Duodenal mucosa (tissue), 2 donors: Measurements from ENCODE around the gene OSBPL1A.

Source experiments
- H3K27ac ChIP-seq: one replicate; pipeline ENCODE4 v1.7.0; 2013; ENCODE audit warnings: low read depth, low read length
- H3K27me3 ChIP-seq, 2 donors: one replicate each; pipeline ENCODE4 v1.7.0; 2013; ENCODE audit warnings: low read length in 2 of 2, control low read depth in 1 of 2; ENCODE audit not compliant: insufficient read depth in 2 of 2, control insufficient read depth in 1 of 2
- H3K36me3 ChIP-seq, 2 donors: one replicate each; pipeline ENCODE4 v1.7.0; 2013; ENCODE audit warnings: low read length in 2 of 2, control low read depth in 1 of 2; ENCODE audit not compliant: insufficient read depth in 2 of 2, control insufficient read depth in 1 of 2
- H3K4me1 ChIP-seq, 2 donors: one replicate each; pipeline ENCODE4 v1.7.0; 2013; ENCODE audit warnings: low read length in 2 of 2, control low read depth in 1 of 2; ENCODE audit not compliant: insufficient read depth in 2 of 2, control insufficient read depth in 1 of 2
- H3K4me3 ChIP-seq, 2 donors: one replicate each; pipeline ENCODE4 v1.7.0; 2013; ENCODE audit warnings: low read length in 2 of 2, low read depth in 1 of 2
- H3K9ac ChIP-seq, 2 donors: one replicate each; pipeline ENCODE4 v1.7.0; 2013; ENCODE audit warnings: low read length in 2 of 2, low read depth in 1 of 2
- H3K9me3 ChIP-seq, 2 donors: one replicate each; pipeline ENCODE4 v1.7.0; 2013; ENCODE audit warnings: low read length in 2 of 2, control low read depth in 1 of 2; ENCODE audit not compliant: control insufficient read depth in 1 of 2

Gene OSBPL1A

DNA sequence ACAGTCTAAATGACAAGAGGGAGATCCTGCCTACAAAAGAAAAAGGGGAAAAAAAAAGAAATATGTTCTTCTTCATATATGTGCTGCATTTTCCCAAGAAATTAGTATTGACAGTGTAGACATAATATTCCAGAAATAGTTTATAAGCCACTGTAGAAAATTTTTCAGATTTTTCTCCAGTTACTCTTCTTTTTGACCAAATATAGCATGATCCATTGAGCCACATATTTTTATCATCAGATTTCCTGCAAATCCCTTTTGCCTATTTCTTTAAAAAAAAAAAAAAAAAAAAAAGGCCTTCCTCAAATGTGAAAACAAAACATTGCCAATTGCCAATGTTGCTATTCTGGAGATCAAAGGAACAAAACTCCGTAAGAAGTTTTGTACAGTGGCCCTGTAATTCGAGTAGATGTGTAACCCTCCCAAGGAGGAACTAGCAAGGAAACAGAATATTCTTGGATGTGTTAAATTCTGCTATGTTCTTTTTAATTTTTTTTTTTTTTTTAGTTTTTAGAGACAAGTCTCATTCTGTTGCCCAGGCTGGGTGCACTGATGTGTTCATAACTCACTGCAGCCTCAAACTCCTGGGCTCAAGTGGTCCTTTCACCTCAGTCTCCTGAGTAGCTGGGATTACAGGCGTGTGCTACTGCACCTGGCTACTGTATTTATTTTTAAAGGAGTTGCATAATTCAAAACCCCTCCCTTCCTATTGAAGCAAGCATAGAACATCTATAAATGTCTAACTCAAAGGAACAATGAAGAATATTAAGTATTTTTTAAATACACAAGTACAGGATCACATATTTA, 271.3 kb downstream of the OSBPL1A start:
- H3K27ac ChIP-seq: no peak overlapping the region
- no peaks in the 10 kb centered on the region for H3K4me1 ChIP-seq
- no peak overlapping the region for H3K4me3 ChIP-seq
- H3K27me3 ChIP-seq: no peaks in the 10 kb centered on the region
- no peak overlapping the region for H3K9ac ChIP-seq
- no peaks in the 10 kb centered on the region for H3K9me3 ChIP-seq
- H3K36me3 ChIP-seq: peaks cover 3 to 23% of the 10 kb centered on the region in 2 donors

DNA sequence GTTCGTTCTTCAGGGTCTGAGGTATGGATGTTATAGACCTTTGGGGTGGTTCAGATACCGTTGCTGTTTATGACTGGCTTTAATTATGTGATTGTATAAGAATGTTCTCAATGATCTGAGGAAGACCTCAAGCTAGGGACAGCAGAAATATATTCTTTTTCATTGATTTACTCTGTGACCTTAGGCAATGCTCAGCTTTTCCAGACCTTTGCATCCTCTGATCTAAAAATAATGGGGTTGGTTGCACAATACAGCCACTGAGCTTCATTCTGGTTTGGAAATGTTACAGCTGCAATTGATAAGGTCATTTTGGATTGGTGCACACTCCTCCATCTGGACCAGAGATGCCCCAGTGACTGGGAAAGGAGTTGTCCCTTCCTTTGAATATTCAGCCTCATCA, 276.0 kb downstream of the OSBPL1A start:
- Histone ChIP-seq H3K27me3 (no peaks in the 10 kb centered on the region), H3K4me1 (no peaks in the 10 kb centered on the region), H3K27ac (no peak overlapping the region), H3K9me3 (no peaks in the 10 kb centered on the region), H3K4me3 (no peak overlapping the region), H3K9ac (no peak overlapping the region), H3K36me3 (peaks cover 3 to 15% of the 10 kb centered on the region in 2 donors)

- Histone ChIP-seq H3K9me3 (no peaks in the 10 kb centered on the region), H3K36me3 (peaks cover 3 to 13% of the 10 kb centered on the region in 2 donors), H3K4me3 (no peak overlapping the region), H3K27ac (no peak overlapping the region), H3K27me3 (no peaks in the 10 kb centered on the region), H3K4me1 (peaks cover 0 to under 1% of the 10 kb centered on the region in 2 donors), H3K9ac (no peak overlapping the region)
Observed at GRCh38 chr18:24120676-24121075, 276.9 kb downstream of the OSBPL1A start.

GRCh38 chr18:24118750-24119577, 278.7 kb downstream of the OSBPL1A start:
- H3K4me3 ChIP-seq: no peak overlapping the region
- H3K4me1 ChIP-seq: peaks cover 0 to 5% of the 10 kb centered on the region in 2 donors
- H3K36me3 ChIP-seq: peaks cover 3 to 9% of the 10 kb centered on the region in 2 donors
- H3K27ac ChIP-seq: no peak overlapping the region
- no peak overlapping the region for H3K9ac ChIP-seq
- no peaks in the 10 kb centered on the region for H3K27me3 ChIP-seq
- no peaks in the 10 kb centered on the region for H3K9me3 ChIP-seq

DNA sequence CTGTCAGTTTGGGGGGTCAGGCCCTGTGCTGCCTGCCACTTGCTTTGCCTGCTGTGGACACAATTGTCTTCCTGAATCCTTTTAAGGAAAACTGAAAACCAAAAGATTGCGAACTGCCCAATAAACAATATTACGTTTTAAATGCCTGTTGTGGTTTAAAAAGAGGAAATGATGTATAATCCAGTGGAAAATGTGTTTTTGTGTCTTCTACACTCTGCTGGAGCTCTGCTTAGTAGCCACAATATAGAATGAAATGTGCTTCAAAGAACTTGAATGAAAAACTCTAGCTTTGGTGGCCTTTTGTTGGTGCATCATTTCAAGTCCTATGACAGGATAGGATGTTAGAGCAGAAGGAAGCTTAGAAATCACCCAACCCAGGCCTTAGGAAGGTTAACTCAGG, 282.0 kb downstream of the OSBPL1A start:
- H3K9ac ChIP-seq: no peak overlapping the region
- peaks cover 0 to 5% of the 10 kb centered on the region in 2 donors for H3K36me3 ChIP-seq
- no peaks in the 10 kb centered on the region for H3K27me3 ChIP-seq
- H3K4me1 ChIP-seq: peaks cover 8 to 17% of the 10 kb centered on the region in 2 donors
- H3K4me3 ChIP-seq: no peak overlapping the region
- H3K9me3 ChIP-seq: no peaks in the 10 kb centered on the region
- H3K27ac ChIP-seq: no peak overlapping the region

- H3K36me3 ChIP-seq: peaks cover 0 to 5% of the 10 kb centered on the region in 2 donors
- H3K9me3 ChIP-seq: no peaks in the 10 kb centered on the region
- peaks cover 8 to 17% of the 10 kb centered on the region in 2 donors for H3K4me1 ChIP-seq
- H3K4me3 ChIP-seq: no peak overlapping the region
- no peak overlapping the region for H3K9ac ChIP-seq
- no peaks in the 10 kb centered on the region for H3K27me3 ChIP-seq
- no peak overlapping the region for H3K27ac ChIP-seq
Observed at GRCh38 chr18:24114924-24115549, 282.6 kb downstream of the OSBPL1A start.

DNA sequence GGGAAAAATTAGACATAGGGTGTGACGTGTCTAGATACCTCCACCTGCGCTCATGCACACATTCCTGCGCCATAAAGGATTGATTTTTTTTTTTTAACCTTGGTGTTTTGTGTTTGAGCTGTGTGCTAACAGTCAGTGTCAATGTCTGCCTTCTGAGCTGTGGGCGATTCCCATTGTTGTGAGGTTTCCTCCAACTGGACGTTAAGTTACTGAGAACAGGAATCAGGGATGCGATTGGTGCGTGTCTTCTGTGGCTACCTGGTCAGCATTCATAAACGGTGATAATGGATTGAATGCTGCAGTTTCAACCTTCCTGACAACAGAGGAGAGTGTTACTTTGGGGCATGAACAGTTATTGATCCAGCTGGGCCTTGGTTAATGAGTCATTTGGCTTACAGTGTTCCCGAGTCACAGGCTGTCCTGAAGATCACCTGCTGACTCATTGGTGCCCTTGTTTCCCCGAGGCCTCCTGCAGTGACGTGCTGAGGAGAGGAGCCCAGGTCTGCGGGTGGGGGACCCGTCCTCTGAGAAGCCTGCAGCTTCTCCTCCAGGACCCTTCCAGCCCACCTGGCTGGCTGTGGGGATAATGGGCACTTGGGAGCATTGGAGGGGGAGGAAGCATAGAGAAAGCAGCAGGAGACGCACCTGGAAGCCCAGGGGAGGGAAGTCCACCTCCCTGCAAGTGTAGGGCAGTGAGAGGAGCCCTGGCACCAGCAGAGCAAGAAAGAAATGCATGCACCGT, 284.6 kb downstream of the OSBPL1A start:
- Histone ChIP-seq H3K27ac (no peak overlapping the region), H3K9me3 (no peaks in the 10 kb centered on the region), H3K9ac (no peak overlapping the region), H3K4me1 (peaks cover 8 to 17% of the 10 kb centered on the region in 2 donors), H3K36me3 (peaks cover 0 to 5% of the 10 kb centered on the region in 2 donors), H3K27me3 (no peaks in the 10 kb centered on the region), H3K4me3 (peak overlapping the region; percentile 29 to 45)

GRCh38 chr18:24112464-24112863, 285.2 kb downstream of the OSBPL1A start:
- H3K27me3 ChIP-seq: no peaks in the 10 kb centered on the region

More at GRCh38 chr18:24112464-24112863, 285.2 kb downstream of the OSBPL1A start:
- no peak overlapping the region for H3K9ac ChIP-seq
- H3K9me3 ChIP-seq: no peaks in the 10 kb centered on the region
- peaks cover 0 to 5% of the 10 kb centered on the region in 2 donors for H3K36me3 ChIP-seq
- H3K4me3 ChIP-seq: peak overlapping the region in 1 of 2 donors; percentile 37
- H3K4me1 ChIP-seq: peaks cover 8 to 17% of the 10 kb centered on the region in 2 donors
- H3K27ac ChIP-seq: no peak overlapping the region
